Measurements from ENCODE around the gene LPAR1. TPM values are rescaled to one million over a fixed set of nuclear protein-coding genes. Genes with fewer than 3 reads are reported as not detected.

The LPAR1 gene
- total and polyA plus RNA-seq, 2 of the 8 experiments (the other 6 are each of a cell fraction or from before 2014, with no cell fraction given), result 3.4 to 5.1 TPM

DNA sequence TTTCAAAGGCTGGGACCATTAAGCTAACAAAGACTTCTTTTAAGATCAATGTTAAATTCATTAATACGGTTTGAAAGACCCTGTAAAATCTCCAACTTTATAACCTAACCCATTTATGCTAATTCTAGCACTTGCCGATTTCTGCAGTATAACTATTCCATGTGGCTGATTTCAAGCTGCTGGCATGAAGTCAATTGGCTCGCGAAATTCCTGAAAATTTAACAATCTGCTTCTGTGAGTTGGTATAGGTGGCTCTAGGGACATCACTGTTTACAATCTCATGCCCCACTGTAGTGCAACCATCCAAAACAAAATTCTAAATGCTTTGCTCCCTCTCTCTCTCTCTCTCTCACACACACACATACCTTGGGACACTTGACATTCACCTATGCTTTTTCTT is 70.2 kb downstream of the LPAR1 start:
- Histone ChIP-seq H3K9me3 (ENCODE audit: insufficient read depth in 2 of 2, low read depth in 1 of 2, low read length in 1 of 2) (no peaks in the 10 kb centered on the region), H2BK20ac (ENCODE audit: low read length) (no peak overlapping the region), H3K56ac (replicated peaks; ENCODE audit: insufficient read length, low read depth, low read length) (no peak overlapping the region), H4K5ac (ENCODE audit: insufficient read length, low read depth, low read length) (no peak overlapping the region), H2BK5ac (ENCODE audit: low read depth, low read length) (no peak overlapping the region), H3K14ac (ENCODE audit: insufficient read length) (no peak overlapping the region), H4K20me1 (replicated peaks in 1 of 2; ENCODE audit: control insufficient read depth in 1 of 2, insufficient read depth in 2 of 2, low read length in 2 of 2) (no peaks in the 10 kb centered on the region), H2AK5ac (ENCODE audit: low read depth, low read length) (no peak overlapping the region), H3K27me3 (replicated peaks in 1 of 4; ENCODE audit: control insufficient read depth in 3 of 4, extremely low read depth in 1 of 4, insufficient read depth in 3 of 4, low read length in 3 of 4) (no peaks in the 10 kb centered on the region), H2BK120ac (replicated peaks; ENCODE audit: low read depth, low read length) (no peak overlapping the region), H2AFZ (ENCODE audit: low read length) (no peak overlapping the region), H2BK15ac (ENCODE audit: low read length) (no peak overlapping the region), H3K23me2 (ENCODE audit: low read depth, low read length) (no peaks in the 10 kb centered on the region; the same call in 1 of the 2 replicates), H4K8ac (ENCODE audit: extremely low read depth, insufficient read depth, low read length) (no peak overlapping the region), H3K9ac (replicated peaks in 1 of 4; ENCODE audit: extremely low read depth in 1 of 4, low read depth in 3 of 4, low read length in 3 of 4) (no peak overlapping the region), H2BK12ac (ENCODE audit: low read depth, low read length) (no peak overlapping the region), H3K18ac (ENCODE audit: extremely low read depth, low read length) (no peak overlapping the region), H3K36me3 (ENCODE audit: control insufficient read depth in 2 of 4, insufficient read depth in 4 of 4, low read length in 3 of 4) (no peaks in the 10 kb centered on the region), H3K27ac (ENCODE audit: low read depth, low read length) (no peak overlapping the region), H4K91ac (replicated peaks; ENCODE audit: insufficient read length, low read length) (no peak overlapping the region), H3K79me1 (ENCODE audit: low read depth, low read length) (no peaks in the 10 kb centered on the region), H3K23ac (ENCODE audit: insufficient read length) (no peak overlapping the region), H3K4ac (replicated peaks; ENCODE audit: insufficient read length, low read depth, low read length) (no peak overlapping the region), H3K79me2 (ENCODE audit: control insufficient read depth in 1 of 2, insufficient read depth in 2 of 2, low read length in 2 of 2) (no peaks in the 10 kb centered on the region), H3K4me2 (ENCODE audit: insufficient read depth in 1 of 2, low read depth in 2 of 2, low read length in 2 of 2) (no peak overlapping the region), H3K4me3 (ENCODE audit: extremely low read depth in 1 of 4, insufficient read depth in 2 of 4, low read depth in 3 of 4, low read length in 4 of 4) (no peak overlapping the region), H3K4me1 (replicated peaks in 1 of 4; ENCODE audit: control insufficient read depth in 3 of 4, insufficient read depth in 4 of 4, low read length in 3 of 4) (peaks cover 0 to 2% (median under 1%) of the 10 kb centered on the region in 4 experiments; a peak in 2 of 7 replicates)
- POLR2A ChIA-PET (ENCODE audit: partially characterized antibody), result no interaction called here
- TF ChIP-seq CTBP2 (IDR thresholded peaks at IDR 0.05; ENCODE audit: borderline replicate concordance, insufficient read depth, insufficient read length, low read length), result no peak
- TF ChIP-seq EZH2 (IDR thresholded peaks at IDR 0.05; ENCODE audit: low read depth, low read length, severe bottlenecking), result no peak
- TF ChIP-seq CHD2 (IDR thresholded peaks at IDR 0.05; ENCODE audit: low read length), result no peak
- no peak for TF ChIP-seq TAF1 (IDR thresholded peaks at IDR 0.05; ENCODE audit: low read depth, low read length)
- TF ChIP-seq RBBP5 (IDR thresholded peaks at IDR 0.05; ENCODE audit: borderline replicate concordance, low read depth, low read length), result no peak
- no peak for TF ChIP-seq NANOG (IDR thresholded peaks at IDR 0.05; ENCODE audit: insufficient read depth, low read depth, low read length, poor library complexity, severe bottlenecking)
- TF ChIP-seq YY1 (IDR thresholded peaks at IDR 0.05; ENCODE audit: low read depth, low read length), result no peak
- DNase-seq (ENCODE audit: low read depth in 1 of 2, low spot score in 2 of 2) (no peak), FAIRE-seq (no peak)
- 92% methylated on average over 4 of the region's 4 CpGs; no CpG with 5 or more reads in 1 of the 2 experiments for WGBS, 2 experiments (ENCODE audit: extremely low coverage in 1 of 2, insufficient coverage in 1 of 2, insufficient read length in 1 of 2, insufficient replicate concordance in 2 of 2, low coverage in 1 of 2, low lambda C conversion rate in 2 of 2, missing lambda C conversion rate in 1 of 2)
- CTCF ChIA-PET (ENCODE audit: partially characterized antibody), result no interaction called here
